Endothelial cell (in vitro differentiated cells): Measurements from ENCODE around the gene HSPBP1. TPM values are rescaled to one million over a fixed set of nuclear protein-coding genes. Genes with fewer than 3 reads are reported as not detected.

Experiments used
- DNase-seq: peaks from one replicate; pipeline ENCODE4 v3.0.0; 2021; ENCODE audit warnings: low spot score
- H3K27ac Mint-ChIP-seq: one replicate; pipeline ENCODE4 v1.8.0; 2021; ENCODE audit warnings: mixed read lengths, inconsistent platforms; ENCODE audit not compliant: unreplicated experiment
- H3K27me3 Mint-ChIP-seq: one replicate; pipeline ENCODE4 v1.8.0; 2021; ENCODE audit warnings: mild to moderate bottlenecking, moderate library complexity, mixed read lengths, inconsistent platforms; ENCODE audit not compliant: unreplicated experiment
- H3K36me3 Mint-ChIP-seq: one replicate; pipeline ENCODE4 v1.8.0; 2021; ENCODE audit warnings: mild to moderate bottlenecking, low read depth, mixed read lengths, inconsistent platforms; ENCODE audit not compliant: unreplicated experiment
- H3K4me1 Mint-ChIP-seq: one replicate; pipeline ENCODE4 v1.8.0; 2021; ENCODE audit warnings: mild to moderate bottlenecking, mixed read lengths, inconsistent platforms; ENCODE audit not compliant: unreplicated experiment
- H3K4me3 Mint-ChIP-seq: one replicate; pipeline ENCODE4 v1.8.0; 2021; ENCODE audit warnings: mild to moderate bottlenecking, mixed read lengths, inconsistent platforms; ENCODE audit not compliant: unreplicated experiment
- H3K9me3 Mint-ChIP-seq: one replicate; pipeline ENCODE4 v1.8.0; 2021; ENCODE audit warnings: mixed read lengths, inconsistent platforms; ENCODE audit not compliant: unreplicated experiment
- total RNA-seq: library from RNA; stranded (reverse); fragmentation: NEBNext Ultra II Directional; extraction: Animal tissue kit (Norgen Biotek cat#: 25700); gene quantifications from one replicate; pipeline ENCODE4 v1.2.1, GENCODE V29; 2021; ENCODE audit not compliant: unreplicated experiment
- TF ChIP-seq, protein P1 (sequence below): fragments of 200-600 bp; sonication (generic); IDR thresholded peaks from one replicate; pipeline ENCODE4 v1.5.0; 2021; ENCODE audit warnings: antibody characterized with exemption; ENCODE audit not compliant: unreplicated experiment

Gene HSPBP1
- total RNA-seq, 1 donor from 2014 or later: 24.6 TPM

DNA sequence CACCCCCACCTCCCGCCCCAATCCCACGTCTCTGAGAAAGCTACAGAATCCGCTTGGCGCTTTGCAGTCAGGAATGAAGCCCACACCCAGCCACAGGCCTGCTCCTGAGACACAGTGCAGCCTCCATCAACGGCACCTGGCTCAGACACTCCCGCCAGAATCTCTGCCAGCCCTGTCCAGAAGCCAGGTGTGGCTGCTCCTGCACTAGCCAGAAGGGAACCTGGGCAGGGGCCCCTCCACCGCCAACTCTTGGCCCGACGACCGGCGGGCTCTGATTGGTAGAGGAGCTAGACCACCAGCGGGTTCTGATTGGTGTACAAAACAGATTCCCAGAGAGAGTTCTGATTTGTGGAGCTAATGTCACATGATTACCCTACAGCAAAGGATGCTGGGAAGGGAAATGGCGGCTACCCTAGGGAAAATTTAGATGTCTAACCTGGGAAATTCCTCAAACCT is 18.2 kb downstream of the HSPBP1 start:
- TF ChIP-seq, protein P1, sequence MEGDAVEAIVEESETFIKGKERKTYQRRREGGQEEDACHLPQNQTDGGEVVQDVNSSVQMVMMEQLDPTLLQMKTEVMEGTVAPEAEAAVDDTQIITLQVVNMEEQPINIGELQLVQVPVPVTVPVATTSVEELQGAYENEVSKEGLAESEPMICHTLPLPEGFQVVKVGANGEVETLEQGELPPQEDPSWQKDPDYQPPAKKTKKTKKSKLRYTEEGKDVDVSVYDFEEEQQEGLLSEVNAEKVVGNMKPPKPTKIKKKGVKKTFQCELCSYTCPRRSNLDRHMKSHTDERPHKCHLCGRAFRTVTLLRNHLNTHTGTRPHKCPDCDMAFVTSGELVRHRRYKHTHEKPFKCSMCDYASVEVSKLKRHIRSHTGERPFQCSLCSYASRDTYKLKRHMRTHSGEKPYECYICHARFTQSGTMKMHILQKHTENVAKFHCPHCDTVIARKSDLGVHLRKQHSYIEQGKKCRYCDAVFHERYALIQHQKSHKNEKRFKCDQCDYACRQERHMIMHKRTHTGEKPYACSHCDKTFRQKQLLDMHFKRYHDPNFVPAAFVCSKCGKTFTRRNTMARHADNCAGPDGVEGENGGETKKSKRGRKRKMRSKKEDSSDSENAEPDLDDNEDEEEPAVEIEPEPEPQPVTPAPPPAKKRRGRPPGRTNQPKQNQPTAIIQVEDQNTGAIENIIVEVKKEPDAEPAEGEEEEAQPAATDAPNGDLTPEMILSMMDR: no peak
- peak overlapping the region; percentile 47 for H3K4me3 Mint-ChIP-seq
- no peak for DNase-seq

GRCh38 chr19:55259540-55260210 is 20.2 kb downstream of the HSPBP1 start:
- peaks cover 16% of the 10 kb centered on the region for H3K36me3 Mint-ChIP-seq
- peak; percentile 25 for DNase-seq
- peak overlapping the region; percentile 97 for H3K27ac Mint-ChIP-seq
- H3K4me1 Mint-ChIP-seq: peaks cover 38% of the 10 kb centered on the region
- peaks cover 13% of the 10 kb centered on the region for H3K27me3 Mint-ChIP-seq
- H3K4me3 Mint-ChIP-seq: peak overlapping the region; percentile 92
- no peaks in the 10 kb centered on the region for H3K9me3 Mint-ChIP-seq
- TF ChIP-seq, protein P1: no peak

More for the DNA sequence above, 18.2 kb downstream of the HSPBP1 start:
- Mint-ChIP-seq H3K27ac (no peak overlapping the region), H3K27me3 (peaks cover 19% of the 10 kb centered on the region), H3K9me3 (peaks cover 4% of the 10 kb centered on the region), H3K4me1 (peaks cover 21% of the 10 kb centered on the region), H3K36me3 (peaks cover 19% of the 10 kb centered on the region)

GRCh38 chr19:55258828-55259539 is 20.9 kb downstream of the HSPBP1 start, which contains the start of gene PPP6R1:
Gene PPP6R1 (minus strand): TSS chr19:55259017. CDS start chr19:55247103, 11,914 bp downstream.
- TF ChIP-seq, protein P1: no peak
- H3K27ac Mint-ChIP-seq: peak within 1 kb of the TSS; percentile 97
- peaks cover 13% of the 10 kb centered on the region for H3K27me3 Mint-ChIP-seq
- H3K4me1 Mint-ChIP-seq: peaks cover 45% of the 10 kb centered on the region
- H3K4me3 Mint-ChIP-seq: peak within 1 kb of the TSS; percentile 99
- peaks cover 16% of the 10 kb centered on the region for H3K36me3 Mint-ChIP-seq
- no peaks in the 10 kb centered on the region for H3K9me3 Mint-ChIP-seq
- DNase-seq: peak; percentile 98

- peak; percentile 34 for DNase-seq
- H3K27me3 Mint-ChIP-seq: peaks cover 14% of the 10 kb centered on the region
- H3K27ac Mint-ChIP-seq: no peak overlapping the region
- H3K4me3 Mint-ChIP-seq: peak overlapping the region; percentile 92
- peaks cover 16% of the 10 kb centered on the region for H3K36me3 Mint-ChIP-seq
- no peaks in the 10 kb centered on the region for H3K9me3 Mint-ChIP-seq
- H3K4me1 Mint-ChIP-seq: peaks cover 47% of the 10 kb centered on the region
- TF ChIP-seq, protein P1: no peak
Measured at GRCh38 chr19:55258476-55258827, 21.5 kb downstream of the HSPBP1 start.
